Pancreas (tissue), 10 donors: Measurements from ENCODE around the gene PIGT. TPM values are rescaled to one million over a fixed set of nuclear protein-coding genes. Genes with fewer than 3 reads are reported as not detected.
A peak's percentile ranks its signal among the peaks of the same experiment; 100 is the strongest.

Experiments used
- ATAC-seq, 4 donors: fragments of 200-7000 bp; cut with Tn5 transposase; one replicate each; pipeline versions ENCODE4 v1.8.0 to v1.9.1; 2020; ENCODE audit warnings: mild to moderate bottlenecking in 4 of 4, moderate library complexity in 4 of 4
- DNase-seq, 6 donors: peaks; one replicate each; pipeline ENCODE4 v3.0.0-alpha.2; 2020
- FAIRE-seq: peaks from 2 replicates; lab custom pipeline; 2012; peaks lifted over from hg19 to GRCh38; lab: Jason Lieb, UNC
- H3K27ac ChIP-seq, 4 donors: fragments of 200-600 bp; sonication (generic); 1 replicate in 3 of 4; 2 replicates in 1 of 4; pipeline versions ENCODE4 v1.5.0 to v1.8.0; 2020
- H3K27me3 ChIP-seq, 4 donors: fragments of 200-600 bp; one replicate each; pipeline ENCODE4 v1.8.0; 2021
- H3K36me3 ChIP-seq, 3 donors: fragments of 200-600 bp; sonication (generic) in 1 of 3; one replicate each; pipeline versions ENCODE4 v1.5.0 to v1.8.0; 2020 to 2021
- H3K4me1 ChIP-seq, 3 donors: fragments of 200-600 bp; one replicate each; pipeline ENCODE4 v1.8.0; 2021
- H3K4me3 ChIP-seq, 4 donors: fragments of 200-600 bp; sonication (generic) in 2 of 4; one replicate each; pipeline versions ENCODE4 v1.5.0 to v1.8.0; 2020 to 2021
- H3K9me3 ChIP-seq, 4 donors: fragments of 200-600 bp; one replicate each; pipeline ENCODE4 v1.8.0; 2021
- CTCF ChIP-seq, 4 donors: fragments of 200-600 bp; sonication (generic) in 3 of 4; IDR thresholded peaks; one replicate each; pipeline versions ENCODE4 v1.5.0 to v1.8.0; 2021; ENCODE audit warnings: antibody characterized with exemption in 4 of 4
- WGBS, 2 donors: extraction: QIAGEN DNeasy Blood & Tissue Kit; methylation state at CpG; one replicate each; pipeline ENCODE4 v1.1.7; 2013; 5-methylcytosine and 5-hydroxymethylcytosine counted together
- intact Hi-C, 3 donors: fragments of 100-400 bp; cut with DNase I; formaldehyde crosslinking; loops; one replicate each; pipeline versions ENCODE4 v1.11.1 to v1.14.2; 2022
- polyA plus RNA-seq, 2 donors: library from polyadenylated mRNA; stranded (reverse); fragments of 200-250 nt; gene quantifications; one replicate each; pipeline ENCODE4 v1.2.3, GENCODE V29; 2013
- total RNA-seq, 6 donors: library from RNA; stranded (reverse); fragmentation: NEBNext Ultra II Directional in 4 of 6; extraction: Animal tissue kit (Norgen Biotek cat#: 25700) in 4 of 6; gene quantifications; one replicate each; pipeline versions ENCODE4 v1.2.1 to v1.2.4, GENCODE V29; 2021 to 2023
- donor health status: healthy with polysubstance abuse.
- donor health status: DM: no; HTN: no; CAD: no; lungs with moderate emphysema.
- donor health status: DM: no; HTN: no; CAD: no.
- donor health status: control.
- donor health status: control.
- donor health status: Bipolar disorder and iron deficiency.
- donor health status: DM: yes; HTN: yes; CAD: no.
- donor health status: DM: no; HTN: no; CAD: no.
- donor health status: DM: no; HTN: no; CAD: no.
- donor health status: DM: yes; HTN: yes; CAD: no.

The PIGT gene
- total and polyA plus RNA-seq, 8 donors: 35.3 to 69.1 (median 52.7) TPM

- FAIRE-seq (no peak), DNase-seq (peak in 1 of 6 donors; percentile 35)
- intact Hi-C loops: no loop called here
These were observed 7.9 kb upstream of the PIGT start, which contains the start of gene DBNDD2 for GRCh38 chr20:45407783-45408645. Gene DBNDD2, plus strand, starts transcription at chr20:45408289. Its CDS starts 179 bp downstream, at chr20:45408468.

GRCh38 chr20:45408646-45409213 is 7.2 kb upstream of the PIGT start:
- no peaks in the 10 kb centered on the region for H3K9me3 ChIP-seq
- intact Hi-C loops: no loop called here
- no peak for TF ChIP-seq CTCF (IDR thresholded peaks at IDR 0.05)
- H3K27me3 ChIP-seq: no peaks in the 10 kb centered on the region
- H3K27ac ChIP-seq: no peak overlapping the region
- no peak overlapping the region for H3K4me3 ChIP-seq
- WGBS, 2 donors: 78 to 82% methylated on average over 7 of the region's 7 CpGs
- no peak for FAIRE-seq
- peaks cover 0 to 3% (median 0%) of the 10 kb centered on the region in 3 donors for H3K4me1 ChIP-seq
- ATAC-seq: no peak
- no peak for DNase-seq
- peaks cover 0 to 6% (median 0%) of the 10 kb centered on the region in 3 donors for H3K36me3 ChIP-seq

More at GRCh38 chr20:45407783-45408645, 7.9 kb upstream of the PIGT start, which contains the start of gene DBNDD2:
- no peaks in the 10 kb centered on the region for H3K27me3 ChIP-seq
- peak within 1 kb of the TSS; percentile 34 to 95 (median 72) for H3K4me3 ChIP-seq
- H3K4me1 ChIP-seq: peaks cover 0 to 3% (median 0%) of the 10 kb centered on the region in 3 donors
- no peak for ATAC-seq
- no peaks in the 10 kb centered on the region for H3K9me3 ChIP-seq
- peak within 1 kb of the TSS in 3 of 4 donors; percentile 49 to 80 (median 72) for H3K27ac ChIP-seq
- no peak for TF ChIP-seq CTCF (IDR thresholded peaks at IDR 0.05)
- WGBS, 2 donors: 91 to 92% methylated on average over 21 of the region's 21 CpGs
- H3K36me3 ChIP-seq: peaks cover 0 to 6% (median 0%) of the 10 kb centered on the region in 3 donors

GRCh38 chr20:45409521-45410272 is 6.2 kb upstream of the PIGT start:
- no peak for FAIRE-seq
- Histone ChIP-seq H3K9me3 (no peaks in the 10 kb centered on the region), H3K36me3 (peaks cover 0 to 6% (median 0%) of the 10 kb centered on the region in 3 donors), H3K4me1 (peaks cover 0 to 3% (median 0%) of the 10 kb centered on the region in 3 donors), H3K27ac (no peak overlapping the region), H3K4me3 (no peak overlapping the region), H3K27me3 (no peaks in the 10 kb centered on the region)
- TF ChIP-seq CTCF (IDR thresholded peaks at IDR 0.05): no peak
- no peak for DNase-seq
- 87 to 90% methylated on average over 7 of the region's 7 CpGs for WGBS, 2 donors
- ATAC-seq: no peak
- intact Hi-C loops: no loop called here

GRCh38 chr20:45410887-45411286 is 5.1 kb upstream of the PIGT start:
- no peak overlapping the region for H3K4me3 ChIP-seq
- TF ChIP-seq CTCF (IDR thresholded peaks at IDR 0.05): no peak
- intact Hi-C loops: no loop called here
- H3K4me1 ChIP-seq: peaks cover 0 to 10% (median 3%) of the 10 kb centered on the region in 3 donors
- DNase-seq: no peak
- FAIRE-seq: no peak
- WGBS, 2 donors: 71 to 73% methylated on average over 8 of the region's 8 CpGs
- H3K27me3 ChIP-seq: no peaks in the 10 kb centered on the region
- peaks cover 0 to 6% (median 0%) of the 10 kb centered on the region in 3 donors for H3K36me3 ChIP-seq
- no peaks in the 10 kb centered on the region for H3K9me3 ChIP-seq
- no peak for ATAC-seq
- no peak overlapping the region for H3K27ac ChIP-seq
